HepG2 (cell line): ENCODE measurements around the gene RAP2A. TPM values are rescaled to one million over a fixed set of nuclear protein-coding genes. Genes with fewer than 3 reads are reported as not detected.

Experiments used
- ATAC-seq: fragments of 200-7000 bp; cut with Tn5 transposase; 3 replicates; pipeline ENCODE4 v1.9.1; 2020; ENCODE audit warnings: mild to moderate bottlenecking, moderate library complexity
- BruUV-seq: library from RNA; stranded (reverse); fragments of 400-500 nt; replicated peaks from 2 replicates; lab custom pipeline; 2021; lab: Mats Ljungman, UMichigan
- CTCF ChIA-PET: fragments of 300-600 bp; formaldehyde crosslinking; extraction: SDS; loops from one replicate; lab custom pipeline; 2021; ENCODE audit warnings: low total read pairs, inconsistent platforms, low intra/inter-chr PET ratio; lab: Yijun Ruan, JAX
- POLR2A ChIA-PET: fragments of 350-600 bp; sonication (Branson Sonifier 250); formaldehyde crosslinking; loops from one replicate; lab custom pipeline; 2020; ENCODE audit warnings: antibody characterized with exemption, inconsistent platforms; lab: Yijun Ruan, JAX
- DNase-seq: peaks from one replicate; pipeline ENCODE4 v3.0.0-alpha.2; 2015; ENCODE audit warnings: low spot score
- FAIRE-seq: peaks from 3 replicates; lab custom pipeline; 2011; peaks lifted over from hg19 to GRCh38; lab: Jason Lieb, UNC
- H2AFZ ChIP-seq: one replicate; pipeline ENCODE4 v1.6.1; 2011; ENCODE audit warnings: low read length, inconsistent platforms
- H3K27ac ChIP-seq: fragments of 300-600 bp; 3 replicates; pipeline ENCODE4 v1.8.0; 2011; ENCODE audit warnings: mixed run types, mild to moderate bottlenecking, mixed read lengths, low read length, inconsistent platforms; ENCODE audit not compliant: insufficient read depth; ENCODE audit errors: extremely low read length
- H3K27me3 ChIP-seq, 2 experiments: fragments of 200-600 bp in 1 of 2; 2 replicates in 1 of 2; 3 replicates in 1 of 2; pipeline versions ENCODE4 v1.6.0 to v1.8.0; 2011; ENCODE audit warnings: low read length in 2 of 2, mild to moderate bottlenecking in 2 of 2, moderate library complexity in 2 of 2, inconsistent platforms in 1 of 2; ENCODE audit not compliant: insufficient read depth in 2 of 2, control insufficient read depth in 1 of 2
- H3K36me3 ChIP-seq, 2 experiments: fragments of 200-600 bp in 1 of 2; replicated peaks in 1 of 2; 2 replicates in 1 of 2; 3 replicates in 1 of 2; pipeline versions ENCODE4 v1.5.1 to v1.8.0; 2011; ENCODE audit warnings: low read length in 2 of 2, inconsistent platforms in 1 of 2; ENCODE audit not compliant: insufficient read depth in 2 of 2, control insufficient read depth in 1 of 2
- H3K4me1 ChIP-seq: 2 replicates; pipeline ENCODE4 v1.5.1; 2012; ENCODE audit warnings: low read length, inconsistent platforms; ENCODE audit not compliant: insufficient read depth
- H3K4me2 ChIP-seq: 2 replicates; pipeline ENCODE4 v1.6.0; 2011; ENCODE audit warnings: low read depth, low read length, inconsistent platforms
- H3K4me3 ChIP-seq, 3 experiments: fragments of 200-600 bp in 1 of 3; sonication (generic), shearing (Covaris generic) in 1 of 3; replicated peaks in 1 of 3; 2 replicates each; pipeline ENCODE4 v1.5.1; 2011 to 2016; ENCODE audit warnings: low read length in 3 of 3, inconsistent platforms in 2 of 3, low read depth in 2 of 3, mild to moderate bottlenecking in 2 of 3, control low read depth in 1 of 3, mixed read lengths in 1 of 3; ENCODE audit not compliant: insufficient read depth in 1 of 3
- H3K79me2 ChIP-seq: one replicate; pipeline ENCODE4 v1.6.1; 2011; ENCODE audit warnings: low read length, inconsistent platforms; ENCODE audit not compliant: insufficient read depth
- H3K9ac ChIP-seq: 2 replicates; pipeline ENCODE4 v1.6.0; 2011; ENCODE audit warnings: mild to moderate bottlenecking, low read depth, low read length, inconsistent platforms; ENCODE audit not compliant: insufficient read depth
- H3K9me3 ChIP-seq: 2 replicates; pipeline ENCODE4 v1.5.1; 2012; ENCODE audit warnings: mild to moderate bottlenecking, low read length
- H4K20me1 ChIP-seq: 2 replicates; pipeline ENCODE4 v1.6.0; 2011; ENCODE audit warnings: inconsistent platforms, mild to moderate bottlenecking, low read length, moderate library complexity; ENCODE audit not compliant: insufficient read depth
- ATRX ChIP-seq: sonication (generic); formaldehyde crosslinking; IDR thresholded peaks from 2 replicates; pipeline ENCODE4 v1.4.0; 2020; ENCODE audit warnings: missing genetic modification reagents, borderline replicate concordance
- CSRNP2 ChIP-seq: sonication (generic); formaldehyde crosslinking; conservative IDR thresholded peaks from 2 replicates; pipeline ENCODE4 v1.8.0; 2022; ENCODE audit warnings: low read depth, missing genetic modification reagents
- GPN1 ChIP-seq: sonication (generic); formaldehyde crosslinking; IDR thresholded peaks from 2 replicates; pipeline ENCODE4 v1.5.1; 2020; ENCODE audit warnings: missing genetic modification reagents, borderline replicate concordance
- HES4 ChIP-seq: sonication (generic); formaldehyde crosslinking; IDR thresholded peaks from 2 replicates; pipeline ENCODE4 v1.9.0; 2021; ENCODE audit warnings: mild to moderate bottlenecking, missing genetic modification reagents, borderline replicate concordance
- HIVEP1 ChIP-seq: sonication (generic); formaldehyde crosslinking; IDR thresholded peaks from 2 replicates; pipeline ENCODE4 v1.4.0; 2020; ENCODE audit warnings: mild to moderate bottlenecking, missing genetic modification reagents
- LCORL ChIP-seq, 2 experiments: fragments of 450-650 bp in 1 of 2; sonication (generic) in 1 of 2; formaldehyde crosslinking in 1 of 2; IDR thresholded peaks; 2 replicates each; pipeline versions ENCODE4 v1.5.0 to v1.6.1; 2017 to 2020; ENCODE audit warnings: antibody characterized with exemption in 1 of 2, missing genetic modification reagents in 1 of 2
- RBAK ChIP-seq: sonication (generic); formaldehyde crosslinking; IDR thresholded peaks from 2 replicates; pipeline ENCODE4 v1.5.1; 2020; ENCODE audit warnings: mild to moderate bottlenecking, missing genetic modification reagents
- RFX3 ChIP-seq: IDR thresholded peaks from 2 replicates; pipeline ENCODE4 v1.6.1; 2016; ENCODE audit warnings: missing biosample characterization, missing genetic modification reagents
- RFXAP ChIP-seq: sonication (generic); formaldehyde crosslinking; IDR thresholded peaks from 2 replicates; pipeline ENCODE4 v1.4.0; 2020; ENCODE audit warnings: missing genetic modification reagents, borderline replicate concordance
- SRF ChIP-seq: IDR thresholded peaks from 2 replicates; pipeline ENCODE4 v1.6.1; 2011; ENCODE audit warnings: mild to moderate bottlenecking, low read depth, low read length, moderate library complexity
- TFAP4 ChIP-seq: sonication (generic); IDR thresholded peaks from 2 replicates; pipeline ENCODE4 v1.6.1; 2016; ENCODE audit warnings: low read depth, borderline replicate concordance
- ZC3H4 ChIP-seq: sonication (generic); formaldehyde crosslinking; IDR thresholded peaks from 2 replicates; pipeline ENCODE4 v1.4.0; 2020; ENCODE audit warnings: missing genetic modification reagents, borderline replicate concordance
- ZFP41 ChIP-seq: sonication (generic); formaldehyde crosslinking; IDR thresholded peaks from 2 replicates; pipeline ENCODE4 v1.4.0; 2020; ENCODE audit warnings: mild to moderate bottlenecking, missing genetic modification reagents, borderline replicate concordance
- ZNF343 ChIP-seq: sonication (generic); formaldehyde crosslinking; IDR thresholded peaks from 2 replicates; pipeline ENCODE4 v1.4.0; 2020; ENCODE audit warnings: mild to moderate bottlenecking, missing genetic modification reagents
- ZNF432 ChIP-seq: sonication (generic); formaldehyde crosslinking; IDR thresholded peaks from 2 replicates; pipeline ENCODE4 v1.5.0; 2020; ENCODE audit warnings: missing genetic modification reagents, mild to moderate bottlenecking, borderline replicate concordance
- ZNF768 ChIP-seq: sonication (generic); formaldehyde crosslinking; IDR thresholded peaks from 2 replicates; pipeline ENCODE4 v1.4.0; 2020; ENCODE audit warnings: missing genetic modification reagents
- ZSCAN20 ChIP-seq: sonication (generic); formaldehyde crosslinking; IDR thresholded peaks from 2 replicates; pipeline ENCODE4 v1.4.0; 2020; ENCODE audit warnings: missing genetic modification reagents, mild to moderate bottlenecking, borderline replicate concordance
- WGBS: methylation state at CpG from one replicate; pipeline ENCODE4 v1.1.6; 2017; ENCODE audit warnings: low lambda C conversion rate; 5-methylcytosine and 5-hydroxymethylcytosine counted together
- in situ Hi-C: cut with HindIII; loops from 2 replicates; pipeline ENCODE4 v1.10.0; 2017; ENCODE audit warnings: low pct_unique_long_range_greater_than_20kb; ENCODE audit not compliant: extremely low pct_ligation_motif_present
- intact Hi-C: fragments of 100-400 bp; cut with micrococcal nuclease; formaldehyde crosslinking; loops from one replicate; pipeline ENCODE4 v1.10.0; 2022; ENCODE audit not compliant: unreplicated experiment
- polyA plus RNA-seq, 8 experiments: library from polyadenylated mRNA; depleted of rRNA in 3 of 8; stranded (reverse) in 7 of 8; unstranded in 1 of 8; fragments of >200 nt; fragmentation: Illumina TruSeq in 4 of 8; extraction: Trizol in 4 of 8; gene quantifications; 2 replicates each; pipeline versions ENCODE4 v1.2.1 to v1.2.3, GENCODE V29; 2011 to 2016; ENCODE audit warnings: low read depth in 4 of 8, missing spikeins in 1 of 8, mixed read lengths in 1 of 8; ENCODE audit not compliant: insufficient read depth in 1 of 8
- total RNA-seq, 5 experiments: library from RNA; depleted of rRNA; stranded (reverse); fragments of >200 nt; fragmentation: Illumina TruSeq; extraction: Trizol; gene quantifications; 2 replicates each; pipeline ENCODE4 v1.2.3, GENCODE V29; 2016; ENCODE audit warnings: low read depth in 1 of 5
- TF ChIP-seq, protein P1 (sequence below): sonication (generic); formaldehyde crosslinking; IDR thresholded peaks from 2 replicates; pipeline ENCODE4 v1.8.1; 2023; ENCODE audit warnings: mild to moderate bottlenecking, inconsistent platforms, moderate library complexity, missing genetic modification reagents, borderline replicate concordance
- TF ChIP-seq, protein P2 (sequence below): sonication (generic); formaldehyde crosslinking; IDR thresholded peaks from 2 replicates; pipeline ENCODE4 v1.5.1; 2020; ENCODE audit warnings: mild to moderate bottlenecking, missing genetic modification reagents, borderline replicate concordance

The RAP2A gene
- total and polyA plus RNA-seq, 2 of the 13 experiments (the other 11 are each of a cell fraction or from before 2014, with no cell fraction given): 9.9 to 23.1 TPM

- TF ChIP-seq RBAK (CRISPR knock-in tag) (no peak), RFX3 (CRISPR knock-in tag) (no peak), ZNF343 (CRISPR knock-in tag) (no peak), LCORL (IDR thresholded peaks at IDR 0.05) (no peak), LCORL (CRISPR knock-in tag; IDR thresholded peaks at IDR 0.05) (no peak)
- TF ChIP-seq, all 625 proteins: peak for 0
These were observed 65.2 kb downstream of the RAP2A start (continued) for GRCh38 chr13:97499181-97499580.

GRCh38 chr13:97502181-97502580 lies 68.2 kb downstream of the RAP2A start:
- DNase-seq (no peak), ATAC-seq (peak; percentile 35), FAIRE-seq (no peak)
- Histone ChIP-seq H3K4me1 (peaks cover 34% of the 10 kb centered on the region; the same call in 1 of the 2 replicates), H3K9ac (no peak overlapping the region), H3K27ac (no peak overlapping the region), H3K36me3 (no peaks in the 10 kb centered on the region), H3K27me3 (no peaks in the 10 kb centered on the region), H3K9me3 (no peaks in the 10 kb centered on the region), H3K79me2 (no peaks in the 10 kb centered on the region), H3K4me3 (no peak overlapping the region), H4K20me1 (no peaks in the 10 kb centered on the region), H3K4me2 (no peak overlapping the region), H2AFZ (no peak overlapping the region)
- intact Hi-C loops: no loop called here
- CTCF ChIA-PET: no interaction called here
- POLR2A ChIA-PET: no interaction called here
- in situ Hi-C loops: no loop called here
- WGBS: 25% methylated on average over 4 of the region's 4 CpGs
- BruUV-seq: no TSS peak
- no peak for TF ChIP-seq ZSCAN20
- no peak for TF ChIP-seq ZC3H4
- TF ChIP-seq CSRNP2 (CRISPR knock-in tag): no peak
- TF ChIP-seq ZNF768 (CRISPR knock-in tag): no peak
- TF ChIP-seq, protein P1, sequence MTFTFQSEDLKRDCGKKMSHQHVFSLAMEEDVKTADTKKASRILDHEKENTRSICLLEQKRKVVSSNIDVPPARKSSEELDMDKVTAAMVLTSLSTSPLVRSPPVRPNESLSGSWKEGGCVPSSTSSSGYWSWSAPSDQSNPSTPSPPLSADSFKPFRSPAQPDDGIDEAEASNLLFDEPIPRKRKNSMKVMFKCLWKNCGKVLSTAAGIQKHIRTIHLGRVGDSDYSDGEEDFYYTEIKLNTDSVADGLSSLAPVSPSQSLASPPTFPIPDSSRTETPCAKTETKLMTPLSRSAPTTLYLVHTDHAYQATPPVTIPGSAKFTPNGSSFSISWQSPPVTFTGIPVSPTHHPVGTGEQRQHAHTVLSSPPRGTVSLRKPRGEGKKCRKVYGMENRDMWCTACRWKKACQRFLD (CRISPR knock-in tag): no peak
- TF ChIP-seq ZFP41 (CRISPR knock-in tag): no peak
- no peak for TF ChIP-seq ATRX (CRISPR knock-in tag)
- no peak for TF ChIP-seq SRF
- TF ChIP-seq GPN1 (CRISPR knock-in tag): no peak
- no peak for TF ChIP-seq HIVEP1 (CRISPR knock-in tag)
- no peak for TF ChIP-seq TFAP4
- no peak for TF ChIP-seq HES4
- TF ChIP-seq, protein P2, sequence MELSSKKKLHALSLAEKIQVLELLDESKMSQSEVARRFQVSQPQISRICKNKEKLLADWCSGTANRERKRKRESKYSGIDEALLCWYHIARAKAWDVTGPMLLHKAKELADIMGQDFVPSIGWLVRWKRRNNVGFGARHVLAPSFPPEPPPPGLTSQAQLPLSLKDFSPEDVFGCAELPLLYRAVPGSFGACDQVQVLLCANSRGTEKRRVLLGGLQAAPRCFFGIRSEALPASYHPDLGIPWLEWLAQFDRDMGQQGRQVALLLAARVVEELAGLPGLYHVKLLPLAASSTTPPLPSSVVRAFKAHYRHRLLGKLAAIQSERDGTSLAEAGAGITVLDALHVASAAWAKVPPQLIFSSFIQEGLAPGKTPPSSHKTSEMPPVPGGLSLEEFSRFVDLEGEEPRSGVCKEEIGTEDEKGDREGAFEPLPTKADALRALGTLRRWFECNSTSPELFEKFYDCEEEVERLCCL (CRISPR knock-in tag): no peak
- no peak for TF ChIP-seq RFXAP
- no peak for TF ChIP-seq ZNF432
